ENCODE data around the gene PNPLA8.
"Not testable (repeated sequence)": the region's sequence is repeated elsewhere in the genome, so short reads cannot be mapped to it uniquely, and the experiment has no call there.

The PNPLA8 gene, protein sequence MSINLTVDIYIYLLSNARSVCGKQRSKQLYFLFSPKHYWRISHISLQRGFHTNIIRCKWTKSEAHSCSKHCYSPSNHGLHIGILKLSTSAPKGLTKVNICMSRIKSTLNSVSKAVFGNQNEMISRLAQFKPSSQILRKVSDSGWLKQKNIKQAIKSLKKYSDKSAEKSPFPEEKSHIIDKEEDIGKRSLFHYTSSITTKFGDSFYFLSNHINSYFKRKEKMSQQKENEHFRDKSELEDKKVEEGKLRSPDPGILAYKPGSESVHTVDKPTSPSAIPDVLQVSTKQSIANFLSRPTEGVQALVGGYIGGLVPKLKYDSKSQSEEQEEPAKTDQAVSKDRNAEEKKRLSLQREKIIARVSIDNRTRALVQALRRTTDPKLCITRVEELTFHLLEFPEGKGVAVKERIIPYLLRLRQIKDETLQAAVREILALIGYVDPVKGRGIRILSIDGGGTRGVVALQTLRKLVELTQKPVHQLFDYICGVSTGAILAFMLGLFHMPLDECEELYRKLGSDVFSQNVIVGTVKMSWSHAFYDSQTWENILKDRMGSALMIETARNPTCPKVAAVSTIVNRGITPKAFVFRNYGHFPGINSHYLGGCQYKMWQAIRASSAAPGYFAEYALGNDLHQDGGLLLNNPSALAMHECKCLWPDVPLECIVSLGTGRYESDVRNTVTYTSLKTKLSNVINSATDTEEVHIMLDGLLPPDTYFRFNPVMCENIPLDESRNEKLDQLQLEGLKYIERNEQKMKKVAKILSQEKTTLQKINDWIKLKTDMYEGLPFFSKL

GRCh38 chr7:108525985-108526767 lies at the start of gene PNPLA8:
PNPLA8 (minus strand) TSS chr7:108526135; CDS start chr7:108515491, 10,644 bp downstream.
- peak; percentile 100 for DNase-seq (ENCODE audit: low read depth, low spot score)

DNA sequence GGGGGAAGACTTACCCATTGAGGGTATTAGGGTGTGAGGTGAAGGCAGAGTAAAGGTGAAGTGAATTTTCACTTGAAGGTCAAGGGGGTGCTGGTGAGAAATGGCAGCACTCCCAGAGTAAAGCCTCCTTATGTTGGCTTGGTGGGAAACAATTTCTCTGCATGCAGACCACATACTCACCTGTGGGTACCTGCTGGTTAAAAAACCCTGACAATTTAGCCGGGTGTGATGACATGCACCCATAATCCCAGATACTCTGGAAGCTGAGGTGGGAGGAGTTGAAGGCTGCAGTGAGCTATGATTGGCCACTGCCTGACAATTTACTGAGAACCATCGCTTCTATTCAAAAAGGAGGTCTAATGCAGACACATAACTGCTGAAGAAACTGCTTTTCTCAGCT lies 49.2 kb upstream of the PNPLA8 start:
- no peak for DNase-seq (ENCODE audit: low read depth, low spot score)

DNA sequence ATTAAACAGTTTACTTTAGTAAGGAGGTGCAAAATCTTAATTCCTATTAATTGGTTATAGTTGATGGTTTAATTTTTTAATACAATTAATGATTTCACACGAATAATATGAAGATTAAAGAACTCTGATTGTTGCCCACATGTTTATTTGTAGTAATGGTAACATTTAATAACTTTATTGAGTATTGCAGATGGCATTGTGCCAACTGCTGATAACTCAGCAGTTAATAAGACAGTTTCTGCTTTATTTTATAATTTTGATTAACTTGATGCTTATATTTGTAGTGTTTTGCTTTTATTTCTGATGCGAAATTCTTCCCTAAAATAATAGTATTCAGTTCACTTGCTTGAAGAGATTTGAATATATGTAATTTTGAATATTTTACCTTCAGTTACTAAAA lies 46.5 kb upstream of the PNPLA8 start:
- DNase-seq (ENCODE audit: low read depth, low spot score), result no peak

GRCh38 chr7:108570146-108570755 lies 44.3 kb upstream of the PNPLA8 start:
- DNase-seq (ENCODE audit: low read depth, low spot score), result no peak

DNA sequence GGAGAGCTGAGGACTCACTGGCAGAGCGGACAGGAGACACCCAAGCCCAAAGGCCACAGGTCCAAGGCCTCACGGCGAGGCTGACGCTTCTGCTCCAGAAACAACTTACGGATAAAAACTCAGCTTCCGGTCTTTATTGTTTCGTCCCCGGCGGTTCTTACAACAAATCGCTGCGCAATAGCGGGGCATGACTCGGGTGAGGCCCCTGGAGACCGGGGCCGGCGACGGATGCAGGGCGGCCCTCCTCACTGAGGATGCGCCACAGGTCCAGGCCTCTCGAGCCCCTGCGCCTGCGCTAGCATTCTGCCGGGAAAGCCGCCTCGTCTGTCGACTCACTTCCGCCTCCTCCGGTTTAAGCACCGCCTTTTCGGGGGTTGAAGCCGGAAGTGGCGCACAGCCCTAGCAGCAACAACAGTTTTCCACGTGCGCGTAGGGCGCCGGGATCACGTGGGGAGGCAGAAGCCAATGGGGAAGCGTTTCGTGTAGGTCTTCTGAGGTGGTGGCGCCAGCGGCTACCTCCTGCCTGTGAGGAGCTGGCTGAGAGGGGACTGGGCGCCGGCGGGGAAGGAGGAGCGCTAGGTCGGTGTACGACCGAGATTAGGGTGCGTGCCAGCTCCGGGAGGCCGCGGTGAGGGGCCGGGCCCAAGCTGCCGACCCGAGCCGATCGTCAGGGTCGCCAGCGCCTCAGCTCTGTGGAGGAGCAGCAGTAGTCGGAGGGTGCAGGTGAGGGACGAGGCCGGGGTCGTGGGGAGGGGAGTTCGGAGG lies 43.6 kb upstream of the PNPLA8 start, which contains the start of the genes DNAJB9 and THAP5:
Gene DNAJB9, plus strand, starts transcription at position 494 of the 765 bp plus-strand sequence. CDS start 1,853 bp downstream, outside the sequence.
Gene THAP5, minus strand, starts transcription at position 326 of the 765 bp plus-strand sequence. Its CDS starts 137 bp downstream, at position 189.
- peak; percentile 99 for DNase-seq (ENCODE audit: low read depth, low spot score)

GRCh38 chr7:108568801-108569380 lies 43.0 kb upstream of the PNPLA8 start:
- no peak for DNase-seq (ENCODE audit: low read depth, low spot score)

GRCh38 chr7:108565987-108566386 lies 40.1 kb upstream of the PNPLA8 start:
- no peak for DNase-seq (ENCODE audit: low read depth, low spot score)

- DNase-seq (ENCODE audit: low read depth, low spot score), result no peak
Observed at GRCh38 chr7:108561047-108561619, 35.2 kb upstream of the PNPLA8 start.

DNA sequence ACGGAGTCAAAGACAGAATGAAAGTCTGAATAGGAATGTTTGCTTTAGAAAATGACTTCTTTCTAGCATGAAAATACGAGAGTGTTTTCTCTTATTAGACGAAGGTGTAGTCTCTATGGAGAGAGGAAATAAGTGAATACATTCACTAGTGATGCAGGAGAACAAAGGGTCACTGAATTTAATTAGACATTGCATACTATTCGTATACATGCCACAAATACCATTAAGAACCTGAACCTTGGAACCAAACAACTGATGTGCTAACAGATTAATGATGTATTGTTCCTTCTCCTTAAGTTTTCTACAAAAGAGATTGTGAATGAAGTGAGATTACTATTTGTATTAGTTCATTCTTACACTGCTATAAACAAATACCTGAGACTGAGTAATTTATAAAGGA lies 33.3 kb upstream of the PNPLA8 start:
- DNase-seq (ENCODE audit: low read depth, low spot score), result no peak

DNA sequence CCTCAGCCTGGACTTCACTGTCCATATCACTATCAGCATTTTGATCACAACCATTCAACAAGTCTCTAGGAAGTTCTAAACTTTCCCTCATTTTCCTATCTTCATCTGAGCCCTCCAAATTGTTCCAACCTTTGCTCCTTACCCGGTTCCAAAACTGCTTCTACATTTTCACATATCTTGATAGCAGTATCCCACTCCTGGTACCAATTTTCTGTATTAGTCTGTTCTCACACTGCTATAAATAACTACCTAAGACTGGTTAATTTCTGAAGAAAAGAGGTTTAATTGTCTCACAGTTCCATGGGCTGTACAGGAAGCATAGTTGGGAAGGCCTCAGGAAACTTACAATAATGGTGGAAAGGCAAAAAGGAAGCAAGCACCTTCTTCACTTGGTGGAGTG lies 31.7 kb upstream of the PNPLA8 start:
- no peak for DNase-seq (ENCODE audit: low read depth, low spot score)

DNA sequence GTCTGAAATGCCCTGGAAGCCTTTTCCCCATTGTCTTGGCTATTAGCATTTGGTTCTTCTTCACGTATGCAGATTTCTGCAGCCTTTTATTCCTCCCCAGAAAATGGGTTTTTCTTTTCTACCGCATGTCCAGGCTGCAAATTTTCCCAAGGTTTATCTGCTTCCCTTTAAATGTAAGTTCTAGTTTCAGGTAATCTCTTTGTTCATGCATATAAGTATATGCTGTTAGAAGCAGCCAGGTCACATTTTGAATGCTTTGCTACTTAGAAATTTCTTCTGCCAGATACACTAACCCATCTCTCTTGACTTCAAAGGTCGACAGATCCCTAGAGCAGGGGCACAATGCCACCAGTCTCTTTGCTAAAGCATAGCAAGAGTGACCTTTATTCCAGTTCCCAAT lies 31.3 kb upstream of the PNPLA8 start:
- DNase-seq (ENCODE audit: low read depth, low spot score), result no peak

- DNase-seq (ENCODE audit: low read depth, low spot score), result not testable (repeated sequence)
Observed at GRCh38 chr7:108556665-108557064, 30.7 kb upstream of the PNPLA8 start.

- not testable (repeated sequence) for DNase-seq (ENCODE audit: low read depth, low spot score)
Observed at GRCh38 chr7:108548141-108548896, 22.4 kb upstream of the PNPLA8 start.

DNA sequence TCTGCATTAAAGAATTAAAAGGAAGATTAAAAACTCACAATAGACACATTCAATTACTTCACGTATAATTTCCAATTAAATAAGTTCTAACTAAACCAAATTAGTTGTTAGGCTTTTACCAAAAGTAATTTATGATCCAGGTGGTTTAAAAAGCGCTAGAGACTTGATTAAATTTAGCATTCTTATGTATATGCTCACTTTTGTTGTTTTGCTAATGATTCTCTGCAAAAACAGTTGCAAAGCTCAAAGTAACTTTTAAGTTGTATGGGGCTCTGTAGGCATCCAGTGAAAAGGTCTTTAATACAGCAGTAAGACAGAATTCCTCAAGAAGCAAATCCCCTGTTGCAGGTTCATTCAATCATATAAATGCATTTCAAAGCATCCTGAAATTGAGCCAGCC lies 15.5 kb upstream of the PNPLA8 start:
- no peak for DNase-seq (ENCODE audit: low read depth, low spot score)

GRCh38 chr7:108538685-108539084 lies 12.8 kb upstream of the PNPLA8 start:
- DNase-seq (ENCODE audit: low read depth, low spot score), result not testable (repeated sequence)

DNA sequence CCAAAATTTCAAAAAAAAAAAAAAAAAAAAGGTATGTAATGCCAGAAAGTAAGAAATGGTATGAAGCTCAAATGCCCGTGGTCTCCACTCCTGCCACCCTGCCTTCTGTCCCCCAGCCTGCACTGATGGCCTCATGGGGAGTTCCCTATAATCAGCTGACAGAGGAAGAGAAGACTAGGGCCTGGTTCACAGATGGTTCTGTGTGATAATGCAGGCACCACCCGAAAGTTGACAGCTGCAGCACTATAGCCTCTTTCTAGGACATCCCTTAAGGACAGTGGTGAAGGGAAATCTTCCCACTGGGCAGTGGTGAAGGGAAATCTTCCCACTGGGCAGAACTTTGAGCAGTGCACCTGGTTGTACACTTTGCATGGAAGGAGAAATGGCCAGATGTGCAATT lies 12.3 kb upstream of the PNPLA8 start:
- DNase-seq (ENCODE audit: low read depth, low spot score), result not testable (repeated sequence)

GRCh38 chr7:108537229-108537628 lies 11.3 kb upstream of the PNPLA8 start:
- no peak for DNase-seq (ENCODE audit: low read depth, low spot score)

DNA sequence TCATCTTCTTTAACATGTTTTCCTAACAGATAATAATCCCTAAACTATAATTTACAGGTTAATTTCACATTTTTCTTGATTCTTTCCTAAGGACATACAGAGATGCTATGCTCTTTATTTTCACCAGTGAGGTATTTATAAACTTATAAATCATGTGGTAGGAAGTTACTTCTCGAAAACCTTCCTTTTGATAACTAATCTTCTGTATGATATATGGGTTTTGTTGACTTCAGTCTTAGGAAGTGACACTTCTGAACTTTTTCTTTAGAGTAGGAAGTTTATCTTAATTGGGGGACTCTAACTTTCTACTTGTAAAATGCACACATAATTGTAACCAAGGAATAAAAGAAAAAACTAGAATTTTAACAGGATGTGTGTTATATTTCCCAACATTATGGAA lies 9.8 kb upstream of the PNPLA8 start:
- no peak for DNase-seq (ENCODE audit: low read depth, low spot score)

DNA sequence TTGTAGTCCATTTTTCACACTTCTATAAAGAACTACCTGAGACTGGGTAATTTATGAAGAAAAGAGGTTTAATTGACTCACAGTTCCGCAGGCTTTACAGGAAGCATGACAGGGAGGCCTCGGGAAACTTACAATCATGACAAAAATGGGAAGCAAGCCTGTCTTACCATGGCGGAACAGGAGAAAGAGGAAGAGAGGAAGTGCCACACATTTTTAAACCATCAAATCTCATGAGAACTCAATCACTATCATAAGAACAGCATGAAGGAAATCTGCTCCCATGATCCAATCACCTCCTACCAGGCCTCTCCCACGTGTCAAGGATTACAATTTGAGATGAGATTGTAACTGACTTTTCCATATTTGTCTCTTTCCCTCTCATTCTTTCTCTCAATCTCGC lies 9.3 kb upstream of the PNPLA8 start:
- DNase-seq (ENCODE audit: low read depth, low spot score), result no peak

Data from ELF-1 (cell line).